GM12865 (cell line): Measurements from ENCODE around the gene CABP4.

ENCODE experiments used
- DNase-seq: peaks from one replicate; pipeline ENCODE4 v3.0.0; 2010; ENCODE audit warnings: low read depth
- H3K4me3 ChIP-seq: 2 replicates; pipeline ENCODE4 v1.5.1; 2011; ENCODE audit warnings: mild to moderate bottlenecking, low read depth, low read length, control low read depth
- CTCF ChIP-seq: IDR thresholded peaks from 2 replicates; pipeline ENCODE4 v1.5.1; 2011; ENCODE audit warnings: low read length, control low read depth, low read depth, inconsistent platforms; ENCODE audit not compliant: insufficient read depth; ENCODE audit errors: missing control alignments

CABP4 gene

DNA sequence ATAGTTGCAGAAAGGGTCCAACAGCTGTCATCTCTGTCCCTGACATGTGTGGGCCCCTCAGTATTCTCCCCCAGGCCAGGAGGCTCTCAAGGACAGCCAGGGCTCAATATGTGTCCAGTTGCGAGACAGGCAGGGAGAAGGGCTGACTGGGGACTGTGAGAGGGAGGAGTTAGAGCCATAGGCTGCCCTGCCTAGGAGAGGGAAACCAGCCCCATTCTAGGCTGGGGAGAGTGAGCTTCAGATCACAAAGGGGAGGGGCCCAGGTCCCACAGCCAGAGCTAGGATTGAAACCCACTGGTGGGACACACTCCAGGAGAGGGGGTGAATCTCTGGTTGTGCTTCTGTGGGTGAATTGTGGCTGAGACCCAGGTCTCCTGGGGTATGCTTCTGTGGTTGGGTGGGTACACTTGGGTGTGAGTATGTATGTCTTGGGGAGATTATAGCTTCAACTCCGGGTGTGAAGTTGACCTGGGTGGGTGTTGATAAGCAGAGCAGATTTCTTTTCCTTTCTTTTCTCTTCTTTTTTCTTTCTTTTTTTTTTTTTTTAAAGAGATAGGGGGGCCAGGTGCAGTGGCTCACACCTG, 41.8 kb upstream of the CABP4 start:
- no peak overlapping the region for H3K4me3 ChIP-seq
- no peak for TF ChIP-seq CTCF
- DNase-seq: no peak

- no peak for TF ChIP-seq CTCF
- no peak for DNase-seq
- H3K4me3 ChIP-seq: no peak within 1 kb of the TSS
Measured at GRCh38 chr11:67415501-67416304, 39.5 kb upstream of the CABP4 start, which contains the start of gene CARNS1. Gene CARNS1 (plus strand): TSS chr11:67415678. CDS start chr11:67416200, 522 bp downstream.

GRCh38 chr11:67416416-67417335, 38.5 kb upstream of the CABP4 start:
- no peak overlapping the region for H3K4me3 ChIP-seq
- DNase-seq: no peak
- TF ChIP-seq CTCF: no peak

GRCh38 chr11:67417425-67417824, 37.7 kb upstream of the CABP4 start:
- TF ChIP-seq CTCF: no peak
- no peak overlapping the region for H3K4me3 ChIP-seq
- no peak for DNase-seq

GRCh38 chr11:67418476-67419281, 36.5 kb upstream of the CABP4 start:
- H3K4me3 ChIP-seq: no peak overlapping the region
- no peak for TF ChIP-seq CTCF
- DNase-seq: no peak
